Measurements from ENCODE around the gene WDR86.

WDR86 gene

GRCh38 chr7:151347200-151347599 lies 62.6 kb downstream of the WDR86 start:
- no peak for DNase-seq (ENCODE audit: low spot score)

GRCh38 chr7:151346470-151346769 lies 63.4 kb downstream of the WDR86 start:
- DNase-seq (ENCODE audit: low spot score), result no peak

- no peak for DNase-seq (ENCODE audit: low spot score)
Observed at GRCh38 chr7:151345576-151346469, 64.0 kb downstream of the WDR86 start.

GRCh38 chr7:151343516-151343915 lies 66.3 kb downstream of the WDR86 start:
- DNase-seq (ENCODE audit: low spot score), result no peak

- no peak for DNase-seq (ENCODE audit: low spot score)
Observed at GRCh38 chr7:151342811-151343210, 67.0 kb downstream of the WDR86 start.

- DNase-seq (ENCODE audit: low spot score), result no peak
Observed at GRCh38 chr7:151342102-151342646, 67.7 kb downstream of the WDR86 start.

- peak; percentile 87 for DNase-seq (ENCODE audit: low spot score)
Observed at GRCh38 chr7:151341357-151342101, 68.3 kb downstream of the WDR86 start, which contains the start of gene NUB1. Gene NUB1, plus strand, starts transcription at chr7:151341812. Its CDS starts 3,538 bp downstream, at chr7:151345350.

- no peak for DNase-seq (ENCODE audit: low spot score)
Observed at GRCh38 chr7:151340794-151341356, 69.0 kb downstream of the WDR86 start.

- DNase-seq (ENCODE audit: low spot score), result no peak
Observed at GRCh38 chr7:151339651-151340382, 70.0 kb downstream of the WDR86 start.

- no peak for DNase-seq (ENCODE audit: low spot score)
Observed at GRCh38 chr7:151338809-151339208, 71.0 kb downstream of the WDR86 start.

- no peak for DNase-seq (ENCODE audit: low spot score)
Observed at GRCh38 chr7:151337346-151337745, 72.5 kb downstream of the WDR86 start.

GRCh38 chr7:151336027-151336708 lies 73.7 kb downstream of the WDR86 start:
- DNase-seq (ENCODE audit: low spot score), result no peak

GRCh38 chr7:151334628-151335027 lies 75.2 kb downstream of the WDR86 start:
- no peak for DNase-seq (ENCODE audit: low spot score)

Data from cerebellar cortex (tissue), 1 donor.